Neural cell (in vitro differentiated cells): ENCODE data around the gene OSCAR.

Source experiments
- CTCF ChIP-seq: fragments of 450-650 bp; IDR thresholded peaks from 2 replicates; pipeline ENCODE4 v1.5.1; 2014; ENCODE audit warnings: antibody characterized with exemption, mild to moderate bottlenecking, moderate library complexity; ENCODE audit not compliant: poor library complexity, severe bottlenecking
- POLR2AphosphoS5 ChIP-seq: IDR thresholded peaks from 2 replicates; pipeline ENCODE4 v1.6.1; 2012

GRCh38 chr19:54047616-54048015 is 53.0 kb downstream of the OSCAR start:
- TF ChIP-seq CTCF = no peak
- no peak for TF ChIP-seq POLR2AphosphoS5
